DMS53 treated with DMSO at 0.1 percent for 48 hours (cell line): ENCODE data around the gene INTS3.
"Not testable (repeated sequence)": the region's sequence is repeated elsewhere in the genome, so short reads cannot be mapped to it uniquely, and the experiment has no call there.

Experiments used
- DNase-seq: peaks from one replicate; lab custom pipeline; 2025; ENCODE audit not compliant: unreplicated experiment; lab: John Stamatoyannopoulos, UW

The INTS3 gene

DNA sequence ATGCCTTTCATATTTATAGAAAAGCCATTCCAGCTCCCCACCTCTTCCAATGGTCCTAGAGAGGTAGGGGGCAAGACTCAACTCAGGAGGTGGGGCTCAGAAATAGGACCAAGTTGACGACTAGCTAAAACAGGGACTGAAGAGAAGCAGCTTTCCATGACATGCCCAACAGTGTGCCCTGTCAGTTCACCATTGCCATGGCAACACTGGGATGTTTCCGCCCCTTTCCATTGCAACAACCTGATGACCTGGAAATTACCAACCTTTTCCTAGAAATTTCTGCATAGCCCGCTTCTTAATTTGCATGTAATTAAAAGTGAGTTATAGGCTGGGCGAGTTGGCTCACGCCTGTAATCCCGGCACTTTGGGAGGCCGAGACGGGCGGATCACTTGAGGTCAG is 22.4 kb upstream of the INTS3 start:
- DNase-seq: no peak

GRCh38 chr1:153711026-153711425 is 16.8 kb upstream of the INTS3 start:
- DNase-seq: no peak

- not testable (repeated sequence) for DNase-seq
Observed at GRCh38 chr1:153716211-153716610, 11.6 kb upstream of the INTS3 start.

DNA sequence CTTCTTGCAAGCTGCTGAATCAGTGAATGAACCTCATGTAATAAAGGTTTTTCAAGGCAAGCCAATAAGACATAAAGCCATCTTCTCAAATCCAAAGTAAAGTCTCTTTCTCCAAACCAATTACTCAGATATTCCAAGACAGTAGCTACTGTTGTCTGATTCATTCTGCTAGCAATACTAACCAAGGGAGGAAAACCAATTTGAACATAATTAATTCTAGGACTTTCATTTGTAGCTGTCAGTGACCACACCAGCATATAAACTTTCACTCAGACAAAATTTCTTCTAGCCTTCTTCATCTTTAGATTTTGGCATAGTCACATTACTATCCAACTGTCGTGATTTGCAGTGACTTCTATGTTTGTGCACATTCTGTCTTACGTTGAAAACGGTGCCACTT is 10.5 kb upstream of the INTS3 start:
- no peak for DNase-seq

DNA sequence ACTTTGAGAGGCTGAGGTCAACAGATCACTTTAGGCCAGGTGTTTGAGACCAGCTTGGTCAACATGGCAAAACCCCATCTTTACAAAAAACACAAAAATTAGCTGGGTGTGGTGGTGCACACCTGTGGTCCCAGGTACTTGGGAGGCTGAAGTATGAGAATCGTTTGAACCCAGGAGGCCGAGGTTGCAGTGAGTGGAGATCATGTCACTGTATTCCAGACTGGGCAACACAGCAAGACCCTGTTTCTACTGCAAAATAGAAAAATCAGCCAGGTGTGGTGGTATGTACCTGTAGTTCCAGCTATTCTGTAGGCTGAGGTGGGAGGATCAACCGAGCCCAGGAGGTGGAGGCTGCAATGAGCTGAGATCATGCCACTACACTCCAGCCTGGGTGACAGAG is 4.2 kb upstream of the INTS3 start:
- DNase-seq: no peak

DNA sequence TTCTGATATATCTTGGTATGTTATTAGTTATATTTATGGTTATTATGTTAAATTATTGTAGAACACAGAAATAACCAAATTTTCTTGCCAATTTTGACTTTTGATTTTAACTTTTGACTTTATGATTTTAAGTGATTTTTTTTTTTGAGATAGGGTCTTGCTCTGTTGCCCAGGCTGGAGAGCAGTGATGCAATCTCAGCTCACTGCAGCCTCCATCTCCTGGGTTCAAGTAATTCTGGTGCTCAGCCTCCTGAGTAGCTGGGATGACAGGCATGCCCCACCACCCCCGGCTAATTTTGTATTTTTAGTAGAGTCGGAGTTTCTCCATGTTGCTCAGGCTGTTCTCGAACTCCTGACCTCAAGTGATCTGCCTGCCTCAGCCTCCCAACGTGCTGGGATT is 3.2 kb upstream of the INTS3 start:
- not testable (repeated sequence) for DNase-seq

GRCh38 chr1:153728305-153729066 is 636 bp downstream of the INTS3 start:
- peak; percentile 11 for DNase-seq

GRCh38 chr1:153730468-153730988 is 2.7 kb downstream of the INTS3 start:
- DNase-seq: no peak

DNA sequence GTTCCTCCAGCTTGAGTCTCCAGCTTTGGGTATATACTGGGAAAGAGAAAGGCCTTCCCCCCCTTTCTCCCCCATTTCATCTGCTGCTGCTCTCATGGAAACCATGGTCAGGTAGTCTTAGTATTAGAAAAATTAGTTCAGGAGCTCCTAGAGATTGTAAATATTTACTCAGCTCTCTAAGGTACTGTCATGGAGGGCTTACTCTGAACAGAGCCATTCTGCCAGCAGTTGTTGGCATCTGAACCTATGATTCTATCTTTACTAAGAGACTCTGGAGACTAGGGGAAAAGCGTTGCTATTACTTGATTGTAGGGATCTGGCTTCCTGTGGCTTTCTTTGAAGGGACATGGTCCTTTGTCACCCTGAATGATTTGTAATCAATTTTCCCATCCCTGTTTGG is 6.1 kb downstream of the INTS3 start:
- DNase-seq: peak; percentile 73

GRCh38 chr1:153734396-153735089 is 6.7 kb downstream of the INTS3 start:
- DNase-seq: no peak

DNA sequence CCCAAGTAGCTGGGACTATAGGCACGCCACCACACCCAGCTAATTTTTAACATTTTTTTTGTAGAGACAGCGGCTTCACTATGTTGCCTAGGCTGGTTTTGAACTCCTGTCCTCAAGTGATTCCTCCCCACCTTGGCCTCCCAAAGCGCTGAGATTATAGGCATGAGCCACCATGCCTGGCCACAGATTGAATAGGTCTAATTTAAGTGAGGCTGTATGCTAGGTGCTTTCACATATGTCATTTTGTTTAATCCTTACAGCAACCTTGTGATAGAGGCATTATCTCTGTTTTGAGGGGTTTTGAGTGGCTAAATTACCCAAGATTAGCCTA is 7.2 kb downstream of the INTS3 start:
- no peak for DNase-seq

DNA sequence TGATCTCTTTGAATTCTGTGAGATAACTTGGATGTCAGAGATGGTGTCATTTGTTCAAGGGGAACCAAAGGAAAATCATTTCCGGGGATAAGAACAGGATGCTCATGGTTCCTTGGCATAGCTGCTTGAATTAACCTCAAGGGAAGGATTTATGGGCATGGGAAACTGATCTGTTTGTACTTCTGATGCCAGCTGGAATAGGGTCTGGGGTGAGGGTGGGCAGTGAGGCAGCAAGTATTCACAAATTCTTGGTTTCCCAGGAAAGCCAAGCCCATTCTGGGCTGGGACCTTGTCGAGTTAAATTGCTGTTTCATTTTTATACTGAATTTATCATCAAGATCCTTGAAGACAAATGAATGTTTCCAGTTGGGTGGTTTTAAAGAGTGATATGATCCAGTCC is 14.1 kb downstream of the INTS3 start:
- peak; percentile 7 for DNase-seq

GRCh38 chr1:153742411-153743142 is 14.7 kb downstream of the INTS3 start:
- DNase-seq: peak; percentile 47

DNA sequence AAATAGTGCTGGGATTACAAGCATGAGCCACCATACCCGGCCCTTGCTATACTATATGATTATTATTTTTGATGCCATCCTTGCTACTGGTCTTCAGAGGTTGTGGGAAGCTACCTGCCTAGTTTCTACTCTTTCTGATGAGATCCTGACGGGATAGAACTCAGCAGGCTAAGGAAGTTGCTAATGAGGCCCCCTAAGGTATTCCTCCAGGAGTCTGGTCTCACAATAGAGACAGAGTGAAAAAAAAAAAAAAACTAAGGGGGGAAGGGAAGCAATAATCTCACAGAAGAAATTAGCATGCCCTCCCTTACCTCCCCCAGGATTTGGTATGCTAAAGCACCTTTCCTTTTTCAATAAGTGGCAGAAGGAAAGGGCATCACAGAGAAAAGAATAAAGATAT is 17.6 kb downstream of the INTS3 start:
- no peak for DNase-seq

DNA sequence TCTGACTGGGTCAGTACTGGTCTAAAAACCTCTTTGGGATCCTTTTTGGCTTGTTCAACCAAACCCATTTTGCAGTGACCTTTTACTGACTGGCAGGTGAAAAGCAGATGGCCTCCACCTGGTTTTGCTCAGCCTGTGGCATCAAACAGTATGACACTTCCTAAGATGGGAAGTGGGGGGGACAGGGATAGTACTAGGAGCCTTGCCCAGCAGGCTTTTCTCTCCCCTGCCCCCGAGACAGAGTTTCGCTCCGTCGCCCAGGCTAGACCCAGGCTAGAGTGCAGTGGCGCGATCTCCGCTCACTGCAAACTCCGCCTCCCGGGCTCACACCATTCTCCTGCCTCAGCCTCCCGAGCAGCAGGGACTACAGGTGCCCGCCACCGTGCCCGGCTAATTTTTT is 18.3 kb downstream of the INTS3 start:
- DNase-seq: no peak

GRCh38 chr1:153748903-153749302 is 21.1 kb downstream of the INTS3 start:
- no peak for DNase-seq

DNA sequence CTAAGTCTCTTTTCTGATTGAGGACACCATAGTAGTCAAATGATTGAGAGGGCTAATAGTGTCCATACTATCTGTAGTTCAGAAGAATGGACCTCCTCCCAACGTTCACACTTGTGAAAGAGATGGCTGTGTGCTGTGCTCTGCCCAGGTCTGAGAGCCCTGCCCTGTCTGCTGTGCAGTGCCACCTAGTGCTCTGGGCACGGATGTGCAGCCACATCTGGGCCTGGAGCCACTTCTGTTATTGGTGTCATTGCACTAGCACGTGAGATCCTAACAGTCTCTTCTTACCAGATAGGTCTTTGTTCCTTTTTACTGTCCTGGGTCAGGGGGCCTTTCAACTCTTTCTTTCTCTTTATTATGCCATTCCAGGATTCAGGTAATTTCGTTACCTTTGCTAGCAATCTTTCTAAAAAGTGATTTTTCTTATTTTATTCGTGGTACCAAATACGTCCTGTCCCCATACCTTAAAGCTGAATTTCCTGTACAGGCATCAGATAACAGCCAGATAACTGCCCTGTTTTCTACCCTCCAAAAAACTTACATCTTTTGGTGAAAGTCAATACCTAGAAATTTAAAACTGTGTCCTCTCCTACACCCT is 21.7 kb downstream of the INTS3 start:
- DNase-seq: peak; percentile 88

DNA sequence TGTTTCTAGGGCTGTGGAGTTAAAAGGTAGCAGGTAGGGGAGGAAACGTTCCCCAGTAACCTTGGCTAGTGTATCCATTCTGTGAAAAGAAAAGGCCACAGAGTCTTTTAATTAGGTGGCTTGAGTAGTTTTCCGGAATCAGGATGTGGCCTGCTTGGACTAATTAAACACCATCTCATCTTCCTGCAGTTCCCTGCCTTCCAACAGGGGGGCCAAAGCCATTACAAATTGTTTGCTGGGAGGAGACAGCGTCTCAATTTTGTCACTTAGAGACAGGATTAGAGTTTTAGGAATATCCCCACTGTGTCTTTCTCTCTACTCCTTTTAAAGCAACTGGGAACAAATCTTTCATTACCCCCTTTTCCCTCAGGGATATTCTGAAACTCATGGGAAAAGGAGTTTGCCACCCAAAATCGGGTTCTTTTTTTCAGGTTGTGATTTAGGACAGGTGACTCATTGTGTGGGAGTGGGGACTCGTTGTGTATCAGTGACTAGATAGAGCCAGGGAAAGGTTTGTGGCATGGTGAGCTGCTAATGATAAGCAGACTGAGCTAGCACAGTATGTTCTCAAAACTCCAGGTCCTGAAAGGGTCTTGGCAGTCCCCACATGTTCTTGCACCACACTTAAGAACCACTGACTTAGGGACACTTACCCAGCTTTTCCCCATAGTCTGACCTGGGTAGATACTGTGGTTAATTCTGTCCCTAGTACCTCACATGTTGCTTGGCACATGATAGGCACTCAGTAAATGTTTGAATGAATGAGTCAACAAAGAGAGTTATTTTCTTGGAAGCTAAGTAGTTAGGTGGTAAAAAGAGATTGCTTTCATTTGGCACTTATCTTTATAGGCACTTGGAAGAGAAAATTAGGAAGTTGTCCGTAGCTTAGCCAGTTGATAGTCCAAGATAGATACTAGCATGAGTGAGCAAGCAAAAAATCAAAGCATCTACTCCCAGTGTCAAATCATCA is 22.5 kb downstream of the INTS3 start:
- DNase-seq: no peak

DNA sequence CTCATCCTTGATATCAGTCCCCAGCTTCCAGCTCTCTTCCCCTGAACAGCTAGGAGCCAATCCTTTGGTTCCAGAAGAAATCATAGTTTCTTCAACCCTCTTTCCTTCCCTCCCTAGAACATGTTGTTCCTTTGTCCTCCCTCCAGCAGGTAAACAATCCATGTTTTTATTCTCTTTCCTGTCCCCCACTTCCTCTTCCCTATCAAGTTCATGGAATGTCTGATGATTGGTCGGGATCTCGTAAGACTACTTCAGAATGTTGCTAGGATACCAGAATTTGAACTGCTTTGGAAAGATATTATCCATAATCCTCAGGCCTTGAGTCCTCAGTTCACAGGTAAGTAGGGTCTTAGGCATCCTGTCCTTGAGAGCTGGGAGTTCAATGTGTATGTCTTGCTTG is 24.2 kb downstream of the INTS3 start:
- no peak for DNase-seq

- DNase-seq: no peak
Observed at GRCh38 chr1:153752571-153753195, 24.8 kb downstream of the INTS3 start.
